ENCODE data around the gene SELENOT.
"Not testable (repeated sequence)": the region's sequence is repeated elsewhere in the genome, so short reads cannot be mapped to it uniquely, and the experiment has no call there.

Gene SELENOT

DNA sequence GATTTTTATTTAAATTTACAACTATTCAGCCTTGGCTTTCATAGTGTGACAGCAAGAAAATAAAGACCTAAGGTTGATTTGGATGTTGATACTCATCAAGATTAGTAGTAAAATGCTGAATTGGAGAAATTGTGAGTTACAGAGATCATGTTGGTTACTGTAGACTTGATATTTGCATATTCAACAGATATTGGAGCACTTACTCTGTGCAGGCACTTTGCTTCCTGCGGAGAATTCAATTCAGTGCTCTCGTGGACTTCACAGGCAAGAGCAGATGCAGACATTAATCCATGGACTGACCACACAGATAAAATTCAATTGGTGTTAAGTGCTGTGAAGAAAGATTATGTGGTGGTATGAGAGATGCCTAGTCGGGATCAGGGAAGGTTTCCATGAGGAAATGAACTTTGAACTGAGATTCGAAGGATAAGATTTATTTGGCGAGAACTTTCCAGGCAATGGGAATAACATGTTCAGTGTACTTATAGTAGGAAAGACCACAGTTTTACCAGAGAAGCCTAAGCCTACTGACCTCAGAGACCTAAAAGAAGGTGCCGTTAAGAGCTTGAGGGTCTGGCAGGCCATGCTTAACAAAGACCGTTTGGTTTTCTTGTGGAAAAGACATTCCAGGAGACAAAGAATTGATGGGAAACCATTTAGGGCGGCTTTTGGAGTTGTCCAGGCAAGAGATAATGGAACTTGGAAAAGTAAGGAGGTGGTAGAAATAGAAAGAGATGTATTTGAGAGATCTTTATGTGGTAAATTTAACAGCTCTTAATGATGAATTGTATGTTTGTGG, 4.3 kb downstream of the SELENOT start:
- DNase-seq (ENCODE audit: low spot score), result no peak

DNA sequence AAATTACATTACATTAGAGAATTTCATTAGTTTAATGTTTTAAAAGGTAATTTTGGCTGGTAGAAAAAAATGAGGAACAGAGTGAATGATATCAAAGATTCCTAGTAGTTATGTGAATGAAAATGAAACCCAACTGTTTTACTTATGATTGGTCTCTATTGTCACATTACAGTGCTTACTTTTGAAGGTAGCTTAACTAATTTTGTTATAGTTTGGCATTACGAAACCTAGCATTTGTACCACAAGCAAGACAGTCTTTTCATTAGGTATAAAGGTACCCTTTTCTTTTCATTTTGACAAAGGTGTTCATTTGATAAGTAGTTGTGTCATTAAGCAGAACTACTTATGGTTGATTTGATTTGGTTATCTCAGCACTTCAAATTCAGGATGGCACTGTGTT, 6.9 kb downstream of the SELENOT start:
- peak; percentile 15 for DNase-seq (ENCODE audit: low spot score)

GRCh38 chr3:150610785-150611184, 7.7 kb downstream of the SELENOT start:
- no peak for DNase-seq (ENCODE audit: low spot score)

DNA sequence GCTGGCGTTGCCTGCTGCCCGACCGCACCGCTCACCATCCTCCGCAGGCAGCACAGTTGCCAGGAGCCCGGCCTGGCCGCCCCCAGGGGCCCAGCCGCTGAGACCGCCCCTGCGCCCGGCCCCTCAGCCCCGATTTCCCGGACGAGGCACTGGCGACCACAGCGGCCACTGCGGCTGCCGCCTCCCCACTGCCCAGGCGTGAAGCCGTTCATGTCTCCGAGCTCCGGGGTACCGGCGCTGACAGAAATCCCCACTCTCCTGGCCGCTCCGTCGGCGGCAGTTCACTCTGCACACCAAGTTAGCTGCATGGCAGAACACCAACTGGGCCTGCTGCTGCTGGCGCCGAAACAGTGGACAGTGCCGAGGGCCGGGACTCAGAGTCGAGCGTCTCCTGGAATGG, 8.5 kb downstream of the SELENOT start:
- no peak for DNase-seq (ENCODE audit: low spot score)

DNA sequence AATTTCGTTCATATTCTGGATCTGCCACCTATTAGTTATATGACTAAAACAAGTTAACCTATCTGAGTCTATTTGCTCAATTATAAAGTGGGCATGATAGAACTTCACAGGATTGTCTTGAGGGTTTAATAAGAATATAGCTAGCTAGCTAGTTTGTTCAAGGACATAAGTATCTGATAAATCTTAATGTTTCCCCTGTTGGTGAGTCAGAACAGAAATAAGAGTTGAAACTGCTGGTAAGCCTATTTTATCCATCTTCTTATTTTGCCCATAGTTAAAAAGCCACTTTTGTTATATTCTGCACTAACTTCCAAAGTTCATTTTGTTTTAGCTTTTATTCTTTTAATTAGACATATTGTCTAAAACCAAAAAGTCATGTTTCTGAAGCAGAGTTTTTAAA, 9.4 kb downstream of the SELENOT start:
- peak; percentile 27 for DNase-seq (ENCODE audit: low spot score)

DNA sequence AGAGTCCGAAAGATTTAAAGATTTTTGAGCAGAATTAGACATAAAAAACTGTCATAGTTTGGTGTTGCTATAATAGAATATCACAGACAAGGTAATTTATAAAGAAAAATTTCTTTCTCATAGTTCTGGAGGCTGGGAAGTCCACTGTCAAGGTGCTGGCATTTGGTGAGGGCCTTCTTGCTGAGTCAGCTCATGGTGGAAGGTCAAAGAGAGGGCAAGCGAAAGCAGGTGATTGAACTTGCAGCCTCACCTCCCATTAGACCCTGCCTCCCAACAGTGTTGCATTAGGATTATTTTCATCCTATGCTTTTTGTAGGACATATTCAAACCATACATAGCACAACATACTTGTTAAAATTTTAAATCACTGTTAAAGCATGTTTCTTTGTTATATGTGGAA, 9.9 kb downstream of the SELENOT start:
- DNase-seq (ENCODE audit: low spot score), result no peak

DNA sequence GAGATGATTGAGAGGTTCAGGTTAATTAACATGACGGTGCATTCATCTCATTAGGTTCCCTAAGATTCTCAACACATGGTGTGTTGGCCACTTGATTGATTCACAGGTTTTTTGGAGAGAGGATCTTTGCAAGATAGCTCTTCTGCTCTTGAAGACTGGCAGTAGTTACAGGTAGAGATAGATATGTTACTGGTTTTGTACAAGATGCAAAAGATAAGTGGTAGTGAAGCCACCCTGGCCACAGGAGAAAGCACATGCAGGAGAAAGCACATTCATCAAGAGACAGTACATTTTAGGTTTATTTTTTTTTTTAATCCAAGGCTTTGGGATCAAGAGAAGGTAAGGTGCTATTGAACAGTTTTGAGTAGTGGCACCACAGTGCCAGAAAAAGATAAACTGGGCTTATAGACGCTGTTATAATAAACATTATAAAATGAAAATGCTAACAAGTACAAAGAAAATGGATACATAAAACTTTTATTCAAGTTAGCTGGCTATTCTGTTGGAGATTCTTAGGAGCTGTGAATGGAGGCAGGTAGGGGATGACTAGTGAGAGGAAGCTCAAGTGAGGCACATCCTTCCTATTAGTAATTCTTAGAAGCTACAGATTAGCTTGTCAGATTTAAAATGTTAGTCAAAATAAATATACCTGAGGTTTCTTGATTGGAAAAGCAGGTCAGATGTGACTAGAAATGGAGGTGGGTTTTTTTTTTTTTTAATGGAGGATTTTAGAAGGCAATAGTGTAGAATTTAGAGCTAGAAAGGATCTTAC, 10.8 kb downstream of the SELENOT start:
- DNase-seq (ENCODE audit: low spot score), result peak; percentile 58

GRCh38 chr3:150620002-150620689, 17.0 kb downstream of the SELENOT start:
- no peak for DNase-seq (ENCODE audit: low spot score)

DNA sequence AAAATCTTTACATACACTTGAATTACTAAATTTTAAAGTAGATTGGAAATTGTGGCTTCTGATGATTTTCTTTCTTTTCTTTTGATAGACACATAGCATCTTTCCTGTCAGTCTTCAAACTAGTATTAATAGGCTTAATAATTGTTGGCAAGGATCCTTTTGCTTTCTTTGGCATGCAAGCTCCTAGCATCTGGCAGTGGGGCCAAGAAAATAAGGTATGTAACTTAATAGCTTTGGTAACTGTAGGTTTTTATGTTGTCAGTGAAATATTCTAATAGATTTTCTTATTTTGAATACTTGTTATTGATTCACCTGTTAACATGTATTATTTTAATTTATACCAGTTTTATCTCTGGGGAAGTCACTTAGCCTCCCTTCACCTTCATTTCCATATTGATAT, 19.8 kb downstream of the SELENOT start:
- not testable (repeated sequence) for DNase-seq (ENCODE audit: low spot score)

DNA sequence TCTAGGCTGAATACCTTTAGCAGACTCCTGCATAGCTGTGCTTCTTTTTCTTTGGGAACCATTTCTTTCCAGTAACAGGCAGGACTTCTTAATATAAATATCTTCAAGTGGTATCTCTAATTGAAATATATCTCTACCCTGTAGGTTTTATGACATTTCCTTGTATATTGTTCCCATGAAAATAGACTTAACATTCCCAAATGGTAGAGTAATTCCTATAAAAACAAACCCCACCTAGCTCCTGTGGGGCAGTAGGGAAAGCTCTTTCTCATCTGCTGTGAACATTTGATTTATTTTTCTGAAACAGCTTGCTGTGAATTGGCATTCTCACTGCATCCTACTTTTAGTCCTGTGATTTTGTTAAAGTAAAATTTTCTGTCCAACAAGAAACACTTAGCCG, 20.8 kb downstream of the SELENOT start:
- no peak for DNase-seq (ENCODE audit: low spot score)

- DNase-seq (ENCODE audit: low spot score), result no peak
Measured at GRCh38 chr3:150626148-150626930, 23.2 kb downstream of the SELENOT start.

DNA sequence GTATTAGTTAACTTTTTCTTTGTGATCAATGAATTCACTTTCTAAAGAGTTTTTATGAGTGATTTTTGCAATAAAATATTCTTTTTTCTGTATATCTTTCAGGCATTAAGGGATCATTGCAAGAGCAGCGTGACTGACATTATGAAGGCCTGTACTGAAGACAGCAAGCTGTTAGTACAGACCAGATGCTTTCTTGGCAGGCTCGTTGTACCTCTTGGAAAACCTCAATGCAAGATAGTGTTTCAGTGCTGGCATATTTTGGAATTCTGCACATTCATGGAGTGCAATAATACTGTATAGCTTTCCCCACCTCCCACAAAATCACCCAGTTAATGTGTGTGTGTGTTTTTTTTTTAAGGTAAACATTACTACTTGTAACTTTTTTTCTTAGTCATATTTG, 24.4 kb downstream of the SELENOT start:
- DNase-seq (ENCODE audit: low spot score), result no peak

- DNase-seq (ENCODE audit: low spot score), result no peak
Measured at GRCh38 chr3:150631515-150632221, 28.5 kb downstream of the SELENOT start.

- DNase-seq (ENCODE audit: low spot score), result no peak
Measured at GRCh38 chr3:150635076-150635475, 32.0 kb downstream of the SELENOT start.

DNA sequence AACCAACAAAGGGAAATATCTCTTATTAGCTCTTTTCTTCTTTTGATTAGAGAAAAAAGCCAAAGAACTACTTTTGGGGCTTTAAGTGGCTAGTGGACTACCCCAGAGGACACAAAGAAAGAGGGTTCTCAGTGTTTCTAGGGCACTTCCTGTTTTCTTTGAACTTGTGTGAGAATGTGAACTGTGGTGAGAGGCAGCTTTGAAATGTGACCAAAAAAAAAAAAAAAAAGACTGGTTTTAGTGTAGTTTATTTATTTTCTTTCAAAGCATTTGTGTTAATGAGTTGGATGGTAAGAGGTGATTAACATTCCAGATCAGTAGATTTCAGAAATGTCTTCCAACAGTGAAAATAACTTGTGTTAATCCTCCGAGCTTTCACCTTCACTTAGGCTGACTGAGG, 32.4 kb downstream of the SELENOT start:
- no peak for DNase-seq (ENCODE audit: low spot score)

GRCh38 chr3:150636258-150636657, 33.1 kb downstream of the SELENOT start:
- no peak for DNase-seq (ENCODE audit: low spot score)

- no peak for DNase-seq (ENCODE audit: low spot score)
Measured at GRCh38 chr3:150639262-150639661, 36.1 kb downstream of the SELENOT start.

- DNase-seq (ENCODE audit: low spot score), result no peak
Measured at GRCh38 chr3:150640256-150640655, 37.1 kb downstream of the SELENOT start.

DNA sequence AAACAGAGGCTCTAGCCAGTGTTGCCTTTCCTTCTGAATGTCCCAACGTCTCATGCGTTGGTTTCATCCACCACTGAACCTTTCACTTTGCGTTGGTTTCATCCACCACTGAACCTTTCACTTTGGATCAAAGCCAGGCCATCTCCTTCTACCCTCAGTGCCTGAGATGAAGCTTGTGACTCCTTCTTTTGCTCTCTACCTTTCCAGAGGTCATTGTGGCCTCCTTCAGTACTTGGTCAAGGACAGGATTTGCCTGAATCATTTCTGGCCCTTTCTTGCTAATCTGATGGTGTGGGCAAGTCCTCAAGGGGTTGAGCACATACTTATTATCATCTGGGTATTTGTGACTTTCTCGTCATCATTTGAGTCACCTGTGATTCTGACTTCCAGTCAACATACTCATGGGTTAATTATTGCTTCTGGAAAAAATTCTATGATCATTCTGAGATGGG, 50.0 kb downstream of the SELENOT start:
- DNase-seq (ENCODE audit: low spot score), result peak; percentile 17

- no peak for DNase-seq (ENCODE audit: low spot score)
Measured at GRCh38 chr3:150656316-150656715, 53.2 kb downstream of the SELENOT start.
